GM12873 (cell line): ENCODE data around the gene STXBP4.

ENCODE experiments used
- TF ChIP-seq, protein P1 (sequence below): IDR thresholded peaks from 2 replicates; pipeline ENCODE4 v1.5.1; 2012; ENCODE audit warnings: low read depth, mild to moderate bottlenecking, moderate library complexity, low read length, control low read depth; ENCODE audit not compliant: insufficient read depth; ENCODE audit errors: missing control alignments

The STXBP4 gene

DNA sequence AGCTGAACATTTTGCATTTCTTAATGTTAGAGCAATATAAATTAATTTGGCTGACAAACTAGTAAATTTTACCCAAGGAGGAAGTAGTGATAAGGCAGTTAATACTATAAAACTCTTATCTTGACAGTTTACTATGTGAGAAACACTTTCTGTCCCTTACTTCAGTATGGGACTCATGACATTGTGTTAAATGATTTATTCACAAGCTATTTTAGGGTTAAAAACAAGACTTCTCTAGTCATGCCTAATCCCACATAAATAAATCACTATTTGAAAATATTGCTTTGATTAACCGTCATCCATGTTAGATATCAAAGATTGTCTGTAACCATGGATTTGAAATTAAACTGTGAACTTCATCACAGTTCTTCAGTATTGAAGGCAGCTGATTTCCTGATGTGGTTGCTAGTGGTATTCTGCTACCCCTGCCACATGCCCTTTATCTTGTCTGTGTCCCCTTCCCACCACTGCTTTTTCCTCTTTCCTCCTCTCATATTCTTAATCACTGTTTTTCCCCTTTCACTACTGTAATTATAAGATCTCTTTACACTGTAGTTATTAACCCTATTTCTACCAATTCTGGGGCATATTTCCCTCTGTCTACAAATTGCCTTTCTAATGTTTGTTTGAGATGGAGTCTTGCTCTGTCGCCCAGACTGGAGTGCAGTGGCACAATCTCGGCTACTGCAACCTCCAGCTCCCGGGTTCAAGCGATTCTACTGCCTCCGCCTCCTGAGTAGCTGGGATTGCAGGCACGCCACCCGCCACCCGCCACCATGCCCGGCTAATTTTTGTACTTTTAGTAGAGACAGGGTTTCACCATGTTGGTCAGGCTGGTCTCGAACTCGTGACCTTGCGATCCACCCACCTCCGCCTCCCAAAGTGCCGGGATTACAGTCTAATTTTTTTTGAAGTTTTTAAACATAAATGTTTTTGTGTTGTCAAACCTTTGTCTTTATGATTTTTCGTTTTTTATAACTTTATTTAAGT lies 95.6 kb downstream of the STXBP4 start:
- TF ChIP-seq, protein P1, sequence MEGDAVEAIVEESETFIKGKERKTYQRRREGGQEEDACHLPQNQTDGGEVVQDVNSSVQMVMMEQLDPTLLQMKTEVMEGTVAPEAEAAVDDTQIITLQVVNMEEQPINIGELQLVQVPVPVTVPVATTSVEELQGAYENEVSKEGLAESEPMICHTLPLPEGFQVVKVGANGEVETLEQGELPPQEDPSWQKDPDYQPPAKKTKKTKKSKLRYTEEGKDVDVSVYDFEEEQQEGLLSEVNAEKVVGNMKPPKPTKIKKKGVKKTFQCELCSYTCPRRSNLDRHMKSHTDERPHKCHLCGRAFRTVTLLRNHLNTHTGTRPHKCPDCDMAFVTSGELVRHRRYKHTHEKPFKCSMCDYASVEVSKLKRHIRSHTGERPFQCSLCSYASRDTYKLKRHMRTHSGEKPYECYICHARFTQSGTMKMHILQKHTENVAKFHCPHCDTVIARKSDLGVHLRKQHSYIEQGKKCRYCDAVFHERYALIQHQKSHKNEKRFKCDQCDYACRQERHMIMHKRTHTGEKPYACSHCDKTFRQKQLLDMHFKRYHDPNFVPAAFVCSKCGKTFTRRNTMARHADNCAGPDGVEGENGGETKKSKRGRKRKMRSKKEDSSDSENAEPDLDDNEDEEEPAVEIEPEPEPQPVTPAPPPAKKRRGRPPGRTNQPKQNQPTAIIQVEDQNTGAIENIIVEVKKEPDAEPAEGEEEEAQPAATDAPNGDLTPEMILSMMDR, result no peak

DNA sequence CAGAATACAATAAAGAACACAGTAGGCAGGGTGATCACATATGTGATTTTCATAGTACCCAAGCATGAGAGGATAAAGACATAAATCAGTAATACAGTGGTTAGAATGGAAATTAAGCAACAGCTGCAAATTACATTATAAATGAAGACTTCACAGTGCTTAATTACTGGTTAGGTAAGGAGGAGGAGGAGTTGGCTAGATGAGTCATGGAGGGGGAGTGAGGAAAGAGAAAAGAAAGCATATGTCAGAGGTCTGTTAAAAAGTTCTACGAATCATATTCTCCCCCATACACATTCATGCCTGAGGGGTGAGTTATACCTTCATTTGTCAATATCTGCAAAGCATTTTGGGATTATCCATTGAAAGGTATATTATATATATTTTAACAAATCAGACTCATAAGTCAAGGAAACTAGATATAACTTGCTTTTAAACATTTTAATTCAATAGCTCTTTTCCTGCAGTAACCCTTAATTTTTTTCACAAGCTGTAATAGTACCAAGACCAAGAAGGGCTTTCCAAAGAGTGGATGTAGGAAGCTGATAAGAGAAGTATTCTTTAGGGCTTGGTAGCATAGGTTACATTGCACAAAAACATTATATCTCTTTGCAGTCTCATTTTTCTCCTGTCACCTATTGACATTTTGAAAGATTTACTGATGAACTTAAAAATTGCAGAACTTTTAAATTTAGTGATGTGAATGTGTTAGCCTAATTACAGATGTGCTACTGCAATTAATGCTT lies 99.3 kb downstream of the STXBP4 start:
- TF ChIP-seq, protein P1, result no peak

GRCh38 chr17:55068862-55069811 lies 100.6 kb downstream of the STXBP4 start:
- TF ChIP-seq, protein P1, result no peak

- TF ChIP-seq, protein P1, result no peak
Measured at GRCh38 chr17:55069983-55070529, 101.5 kb downstream of the STXBP4 start.

- TF ChIP-seq, protein P1, result no peak
Measured at GRCh38 chr17:55072898-55073297, 104.3 kb downstream of the STXBP4 start.

DNA sequence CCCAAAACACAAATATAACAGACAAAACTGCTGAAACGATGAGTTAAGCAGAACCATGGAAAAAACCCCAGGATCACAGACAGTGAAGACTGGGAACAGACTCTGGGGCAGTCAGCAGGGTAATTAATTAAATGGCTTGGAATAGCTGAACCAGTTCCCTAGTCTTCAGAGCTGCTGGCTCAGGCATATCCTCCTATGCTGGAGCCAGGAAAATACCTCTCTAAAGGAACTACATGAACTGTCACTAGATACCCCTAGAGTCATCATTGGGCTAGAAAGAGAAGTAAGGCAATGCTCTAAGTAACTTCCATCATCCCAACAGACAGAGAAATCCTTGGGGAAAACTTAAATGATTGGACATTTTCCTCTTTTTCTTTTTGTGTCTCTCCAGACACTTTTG lies 113.0 kb downstream of the STXBP4 start:
- TF ChIP-seq, protein P1, result no peak
